ENCODE data around the gene WDR53.
"Not testable (repeated sequence)": the region's sequence is repeated elsewhere in the genome, so short reads cannot be mapped to it uniquely, and the experiment has no call there.

The WDR53 gene

GRCh38 chr3:196517919-196518318, 50.4 kb downstream of the WDR53 start:
- Mint-ChIP-seq H3K4me3 (no peak overlapping the region), H3K36me3 (ENCODE audit: low read depth) (peaks cover 11% of the 10 kb centered on the region), H3K4me1 (ENCODE audit: low read depth) (no peaks in the 10 kb centered on the region), H3K27me3 (no peaks in the 10 kb centered on the region), H3K27ac (no peak overlapping the region), H3K9me3 (peaks cover 34% of the 10 kb centered on the region)
- DNase-seq, result no peak

DNA sequence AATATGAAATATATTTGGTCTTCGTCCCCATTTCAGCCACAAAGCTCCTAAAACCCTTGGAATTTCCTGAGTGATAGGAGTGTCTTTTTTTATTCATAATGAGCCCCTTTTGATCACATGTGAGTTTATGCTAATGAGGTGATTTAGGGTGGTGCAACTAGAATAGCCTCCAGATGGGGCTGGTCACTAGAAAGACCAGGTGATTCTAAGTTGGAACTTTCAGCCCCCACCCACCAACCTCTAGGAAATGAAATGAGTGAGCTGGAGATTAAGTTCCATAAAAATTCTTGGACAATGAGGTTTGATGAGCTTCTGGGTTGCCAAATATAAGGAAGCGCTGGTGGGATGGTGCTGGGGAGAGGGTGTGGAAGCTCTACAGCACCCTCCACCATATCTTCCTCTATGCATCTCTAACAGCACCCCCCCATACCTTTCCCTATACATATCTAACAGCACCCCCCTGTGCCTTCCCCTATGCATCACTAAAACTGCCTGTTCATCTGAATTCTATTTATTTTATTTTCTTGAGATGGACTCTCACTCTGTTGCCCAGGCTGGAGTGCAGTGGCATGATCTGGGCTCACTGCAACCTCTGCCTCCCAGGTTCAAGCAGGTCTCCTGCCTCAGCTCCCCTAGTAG, 51.1 kb downstream of the WDR53 start:
- Mint-ChIP-seq H3K36me3 (ENCODE audit: low read depth) (peaks cover 11% of the 10 kb centered on the region), H3K4me1 (ENCODE audit: low read depth) (no peaks in the 10 kb centered on the region), H3K27me3 (no peaks in the 10 kb centered on the region), H3K9me3 (peaks cover 34% of the 10 kb centered on the region), H3K27ac (no peak overlapping the region), H3K4me3 (no peak overlapping the region)
- no peak for DNase-seq

DNA sequence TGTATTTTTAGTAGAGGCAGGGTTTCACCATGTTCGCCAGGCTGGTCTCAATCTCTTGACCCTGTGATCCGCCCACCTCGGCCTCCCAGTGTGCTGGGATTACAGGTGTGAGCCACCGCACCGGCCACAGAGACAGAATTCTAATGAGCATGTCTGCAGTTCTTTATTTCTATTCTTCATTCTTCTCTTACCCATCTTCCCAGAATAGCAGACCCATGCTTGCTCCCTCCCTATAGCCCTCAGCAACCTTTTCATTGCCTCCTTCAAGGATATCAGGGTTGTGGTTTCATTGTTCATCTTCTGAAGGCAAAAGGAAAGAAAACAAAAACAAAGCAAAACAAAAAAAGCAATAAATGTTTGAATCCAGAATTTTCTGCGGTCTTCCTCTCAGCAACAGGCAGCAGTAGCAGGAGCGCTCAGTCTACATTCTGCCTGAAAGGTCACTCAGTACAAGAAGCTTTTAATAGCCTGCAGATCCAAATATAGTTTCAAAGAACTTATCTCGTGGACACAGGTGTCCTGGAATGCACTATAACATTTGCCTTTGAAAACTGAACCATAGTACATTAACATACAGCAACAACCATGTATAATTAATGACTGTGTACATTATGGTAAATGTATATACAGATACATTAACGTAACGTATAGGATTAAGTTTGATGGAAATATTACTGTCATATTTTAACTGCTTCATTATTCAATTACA, 53.3 kb downstream of the WDR53 start, which contains the start of gene SMCO1:
SMCO1 (minus strand) TSS at position 434 of the 709 bp plus-strand sequence; CDS start at position 297, 137 bp downstream.
- H3K4me3 Mint-ChIP-seq, result no peak within 1 kb of the TSS
- H3K9me3 Mint-ChIP-seq, result peaks cover 17% of the 10 kb centered on the region
- no peaks in the 10 kb centered on the region for H3K27me3 Mint-ChIP-seq
- peaks cover 2% of the 10 kb centered on the region for H3K4me1 Mint-ChIP-seq (ENCODE audit: low read depth)
- no peak for DNase-seq
- no peak within 1 kb of the TSS for H3K27ac Mint-ChIP-seq
- H3K36me3 Mint-ChIP-seq (ENCODE audit: low read depth), result peaks cover 6% of the 10 kb centered on the region

GRCh38 chr3:196514350-196514716, 54.0 kb downstream of the WDR53 start:
- peaks cover 2% of the 10 kb centered on the region for H3K4me1 Mint-ChIP-seq (ENCODE audit: low read depth)
- peaks cover 10% of the 10 kb centered on the region for H3K9me3 Mint-ChIP-seq

DNA sequence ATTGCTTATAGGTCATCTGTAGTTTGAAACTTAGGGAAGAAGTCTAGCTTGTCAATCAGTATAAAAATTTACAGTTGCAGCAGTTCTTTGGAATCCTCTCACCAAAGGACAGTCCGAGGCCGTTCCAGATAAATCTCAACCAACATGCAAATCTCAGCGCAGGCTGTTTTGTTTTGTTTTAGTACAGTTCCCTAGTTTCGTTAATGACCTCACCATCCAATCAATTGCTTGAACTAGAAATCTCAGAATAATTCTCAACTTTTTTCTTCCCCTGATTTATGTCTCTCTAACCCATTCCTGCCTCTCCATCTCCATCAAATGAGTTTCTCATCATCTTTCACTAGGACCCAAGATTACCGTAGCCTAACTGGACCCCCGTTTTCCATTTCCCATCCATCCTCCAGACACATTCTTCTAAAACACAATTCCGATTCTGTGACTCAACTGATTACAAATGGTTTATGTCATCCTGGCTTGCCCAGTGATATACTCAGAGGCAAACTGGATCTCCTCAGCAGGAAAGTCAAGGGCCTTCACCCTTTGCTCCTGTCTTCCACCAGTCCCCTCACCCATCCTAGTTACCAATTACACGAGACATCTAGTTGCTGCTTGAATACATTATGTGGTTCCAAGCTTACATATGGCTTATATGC, 54.5 kb downstream of the WDR53 start:
- H3K27ac Mint-ChIP-seq, result no peak overlapping the region
- no peak overlapping the region for H3K4me3 Mint-ChIP-seq
- no peaks in the 10 kb centered on the region for H3K27me3 Mint-ChIP-seq
- H3K36me3 Mint-ChIP-seq (ENCODE audit: low read depth), result no peaks in the 10 kb centered on the region
- peaks cover 5% of the 10 kb centered on the region for H3K9me3 Mint-ChIP-seq
- no peak for DNase-seq
- H3K4me1 Mint-ChIP-seq (ENCODE audit: low read depth), result peaks cover 2% of the 10 kb centered on the region

More at GRCh38 chr3:196514350-196514716, 54.0 kb downstream of the WDR53 start:
- H3K27me3 Mint-ChIP-seq, result no peaks in the 10 kb centered on the region
- DNase-seq, result no peak
- H3K27ac Mint-ChIP-seq, result no peak overlapping the region
- no peak overlapping the region for H3K4me3 Mint-ChIP-seq
- H3K36me3 Mint-ChIP-seq (ENCODE audit: low read depth), result peaks cover under 1% of the 10 kb centered on the region

- not testable (repeated sequence) for H3K36me3 Mint-ChIP-seq (ENCODE audit: low read depth); H3K27ac Mint-ChIP-seq; H3K9me3 Mint-ChIP-seq; H3K27me3 Mint-ChIP-seq; H3K4me1 Mint-ChIP-seq (ENCODE audit: low read depth); DNase-seq; H3K4me3 Mint-ChIP-seq
These were observed 56.5 kb downstream of the WDR53 start for GRCh38 chr3:196511646-196512425.

DNA sequence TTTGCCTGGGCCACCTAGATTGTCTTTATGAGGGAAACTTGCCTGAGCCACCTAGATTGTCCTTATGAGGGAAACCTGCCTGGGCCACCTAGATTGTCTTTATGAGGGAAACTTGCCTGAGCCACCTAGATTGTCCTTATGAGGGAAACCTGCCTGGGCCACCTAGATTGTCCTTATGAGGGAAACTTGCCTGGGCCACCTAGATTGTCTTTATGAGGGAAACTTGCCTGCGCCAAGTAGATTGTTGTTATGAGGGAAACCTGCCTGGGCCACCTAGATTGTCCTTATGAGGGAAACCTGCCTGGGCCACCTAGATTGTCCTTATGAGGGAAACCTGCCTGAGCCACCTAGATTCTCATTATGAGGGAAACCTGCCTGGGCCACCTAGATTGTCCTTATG, 57.2 kb downstream of the WDR53 start:
- H3K36me3 Mint-ChIP-seq (ENCODE audit: low read depth); H3K4me1 Mint-ChIP-seq (ENCODE audit: low read depth); DNase-seq; H3K4me3 Mint-ChIP-seq; H3K27me3 Mint-ChIP-seq; H3K27ac Mint-ChIP-seq; H3K9me3 Mint-ChIP-seq: not testable (repeated sequence)

DNA sequence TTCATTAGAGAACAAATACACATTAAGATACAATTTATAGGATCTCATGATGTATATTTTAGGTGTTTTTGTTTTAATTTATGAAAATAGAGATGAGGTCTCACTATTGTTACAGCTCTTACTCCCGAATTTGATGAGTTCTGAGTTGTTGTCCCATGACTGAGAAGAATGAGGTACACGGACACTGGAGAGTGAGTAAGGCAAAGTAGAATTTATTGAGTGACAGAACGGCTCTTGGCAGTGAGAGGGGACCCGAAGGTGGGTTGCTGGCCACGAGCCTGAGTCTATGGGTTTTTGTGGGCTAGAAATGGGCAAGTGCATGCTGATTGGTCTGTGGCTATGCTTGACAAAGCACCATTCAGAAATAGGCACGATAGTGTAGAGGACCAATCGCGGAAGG, 61.7 kb downstream of the WDR53 start:
- Mint-ChIP-seq H3K36me3 (ENCODE audit: low read depth) (peaks cover 15% of the 10 kb centered on the region), H3K4me3 (no peak overlapping the region), H3K4me1 (ENCODE audit: low read depth) (peaks cover 6% of the 10 kb centered on the region), H3K27ac (no peak overlapping the region), H3K9me3 (peaks cover 9% of the 10 kb centered on the region), H3K27me3 (no peaks in the 10 kb centered on the region)
- no peak for DNase-seq

- Mint-ChIP-seq H3K27me3 (no peaks in the 10 kb centered on the region), H3K36me3 (ENCODE audit: low read depth) (peaks cover 35% of the 10 kb centered on the region), H3K4me1 (ENCODE audit: low read depth) (peaks cover 17% of the 10 kb centered on the region)
These were observed 63.8 kb downstream of the WDR53 start for GRCh38 chr3:196504556-196504955.

More at GRCh38 chr3:196504556-196504955, 63.8 kb downstream of the WDR53 start:
- DNase-seq, result no peak
- Mint-ChIP-seq H3K27ac (peak overlapping the region; percentile 33), H3K9me3 (peaks cover 9% of the 10 kb centered on the region), H3K4me3 (no peak overlapping the region)

Measured in activated T-cell treated with anti-CD3 and anti-CD28 coated beads, Interleukin-2, amount 50 U/mL, for 24 hours (primary cell).